AML-193 (cell line): ENCODE measurements around the gene TTLL11.
"Not testable (repeated sequence)": the region's sequence is repeated elsewhere in the genome, so short reads cannot be mapped to it uniquely, and the experiment has no call there.

Experiments used
- DNase-seq, 2 experiments: peaks; one replicate each; lab custom pipeline; 2025; lab: John Stamatoyannopoulos, UW

TTLL11 gene

GRCh38 chr9:122125158-122125508 is 32.0 kb upstream of the TTLL11 start:
- DNase-seq: peak; percentile 46 to 48

DNA sequence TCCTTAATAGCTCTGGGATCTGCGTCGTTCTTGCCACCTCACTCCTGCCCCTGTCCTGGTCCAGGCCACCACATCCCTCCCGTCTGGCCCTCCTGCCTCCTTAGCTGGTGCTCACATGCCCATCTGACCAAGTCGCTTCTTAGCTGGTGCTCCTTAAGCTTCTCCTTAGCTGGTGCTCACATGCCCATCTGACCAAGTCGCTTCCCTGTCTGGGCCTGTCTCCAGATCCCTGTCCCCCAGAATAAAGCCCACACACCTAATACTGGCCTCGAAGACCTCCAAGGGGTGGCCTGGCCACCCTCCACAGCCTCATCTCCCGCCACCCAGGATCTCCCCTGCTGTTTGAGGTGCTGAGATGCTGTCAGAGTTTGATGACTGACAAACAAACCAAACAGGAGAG is 31.4 kb upstream of the TTLL11 start:
- no peak for DNase-seq

DNA sequence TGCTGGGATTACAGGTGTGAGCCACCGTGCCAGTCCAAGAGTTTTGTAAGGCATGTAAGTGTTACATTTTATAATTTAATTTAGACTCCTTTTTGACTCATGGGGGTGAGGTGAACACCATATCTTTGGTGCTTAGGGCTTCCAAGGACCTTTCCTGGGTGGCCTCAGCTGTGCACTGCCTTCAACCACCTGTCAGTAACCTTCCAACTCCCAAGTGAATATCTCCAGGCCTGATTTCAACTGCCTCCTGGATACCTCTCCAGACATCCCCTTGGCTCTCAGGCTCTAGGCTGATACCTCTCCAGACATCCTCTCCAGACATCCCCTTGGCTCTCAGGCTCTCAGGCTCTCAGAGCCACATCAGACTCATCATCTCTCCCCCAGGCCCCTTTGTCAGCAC is 30.9 kb upstream of the TTLL11 start:
- no peak for DNase-seq

DNA sequence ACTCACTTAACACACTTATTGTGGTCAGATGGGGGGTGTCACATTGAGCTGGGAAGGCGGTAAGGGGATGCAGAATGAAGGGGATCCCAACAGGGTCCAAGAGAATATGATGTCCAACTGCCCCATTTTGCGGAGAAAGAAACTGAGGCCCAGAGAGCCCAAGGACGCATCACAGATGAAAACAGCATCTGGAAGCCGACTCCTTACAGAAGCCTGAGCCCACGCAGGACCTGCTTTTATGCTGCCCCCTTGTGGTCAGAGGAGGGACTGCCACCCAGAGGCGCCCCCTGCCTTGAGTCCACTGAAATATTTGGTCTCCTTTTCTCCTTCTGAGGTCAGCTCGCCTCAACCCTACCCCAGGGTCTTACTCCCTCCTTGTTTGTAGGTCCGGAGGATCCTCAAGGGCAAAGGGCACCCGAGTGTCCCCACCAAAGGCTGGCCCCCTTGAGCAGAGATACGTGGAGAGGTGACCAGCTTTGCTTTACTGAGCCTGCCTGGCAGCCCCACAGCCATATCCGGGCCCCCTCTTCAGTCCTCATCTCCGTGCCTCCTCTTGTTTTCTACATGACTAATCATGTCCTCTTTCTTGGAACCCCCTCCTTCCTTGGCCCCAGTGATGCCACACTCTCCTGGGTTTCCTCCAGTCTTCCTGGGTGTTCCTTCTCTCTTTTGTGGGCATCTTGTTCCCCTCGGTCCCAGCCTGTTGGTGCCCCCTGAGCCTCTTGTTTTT is 30.0 kb upstream of the TTLL11 start:
- DNase-seq: peak; percentile 37 to 52

DNA sequence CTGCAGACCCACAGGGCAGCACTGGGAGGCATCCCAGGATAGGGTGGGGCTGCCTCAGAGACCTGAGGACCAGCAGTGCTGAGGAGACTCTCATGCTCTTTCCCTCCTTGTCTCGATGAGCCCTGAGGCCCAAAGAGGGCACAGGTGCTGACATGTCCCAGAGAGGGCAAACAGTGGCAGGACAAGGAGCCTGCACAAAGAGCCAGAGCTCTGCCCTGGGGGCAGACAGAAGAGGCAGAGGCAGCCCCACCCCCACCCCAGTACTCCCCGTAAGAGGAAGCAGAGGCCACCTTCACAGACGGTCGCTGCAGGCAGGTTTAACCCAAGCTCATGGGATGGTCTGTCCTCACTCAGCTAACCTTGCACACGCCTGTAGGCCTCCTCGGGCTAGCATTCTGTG is 29.4 kb upstream of the TTLL11 start:
- no peak for DNase-seq

GRCh38 chr9:122121931-122122330 is 28.8 kb upstream of the TTLL11 start:
- DNase-seq: no peak

GRCh38 chr9:122121391-122121790 is 28.3 kb upstream of the TTLL11 start:
- DNase-seq: no peak

GRCh38 chr9:122120316-122121071 is 27.4 kb upstream of the TTLL11 start:
- no peak for DNase-seq

- DNase-seq: no peak
Measured at GRCh38 chr9:122119721-122120120, 26.6 kb upstream of the TTLL11 start.

- no peak for DNase-seq
Measured at GRCh38 chr9:122119166-122119521, 26.0 kb upstream of the TTLL11 start.

GRCh38 chr9:122118343-122119165 is 25.4 kb upstream of the TTLL11 start:
- DNase-seq: no peak

GRCh38 chr9:122117241-122117640 is 24.1 kb upstream of the TTLL11 start:
- DNase-seq: not testable (repeated sequence)

- no peak for DNase-seq
Measured at GRCh38 chr9:122116448-122117173, 23.5 kb upstream of the TTLL11 start.

GRCh38 chr9:122116040-122116439 is 22.9 kb upstream of the TTLL11 start:
- no peak for DNase-seq

GRCh38 chr9:122115176-122116035 is 22.3 kb upstream of the TTLL11 start:
- DNase-seq: no peak

GRCh38 chr9:122113574-122113973 is 20.5 kb upstream of the TTLL11 start:
- DNase-seq: no peak

DNA sequence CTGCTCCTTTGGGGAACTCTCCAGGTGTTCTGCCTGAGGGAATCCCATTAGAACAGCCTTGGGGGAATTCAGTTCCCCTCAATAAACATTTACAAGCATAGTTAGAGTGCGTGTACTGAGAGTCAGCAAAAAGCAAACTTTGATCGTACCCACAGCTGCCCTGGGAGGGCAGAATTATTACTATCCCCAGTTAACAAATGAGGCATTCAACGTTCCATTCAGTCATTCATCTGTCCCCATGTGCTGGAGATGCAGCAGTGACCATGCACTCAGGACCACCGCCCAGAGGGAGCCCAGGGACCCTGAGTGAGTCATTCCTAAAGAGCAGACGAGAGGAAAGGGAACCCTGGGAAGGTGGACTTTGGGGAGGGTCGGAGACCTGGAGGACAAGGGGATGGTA is 19.1 kb upstream of the TTLL11 start:
- DNase-seq: no peak

- DNase-seq: no peak
Measured at GRCh38 chr9:122111413-122112085, 18.4 kb upstream of the TTLL11 start.

- DNase-seq: no peak
Measured at GRCh38 chr9:122110100-122110833, 17.2 kb upstream of the TTLL11 start.
